Dendritic cell treated with granulocyte-macrophage colony-stimulating factor and Interleukin-4, amounts not matched to agents 40 ng/mL and 50 ng/mL, for 4 days (primary cell): ENCODE measurements around the gene GNG13.

Experiments
- H3K27ac Mint-ChIP-seq: one replicate; pipeline ENCODE4 v1.8.0; 2022; ENCODE audit warnings: mild to moderate bottlenecking, mixed read lengths
- H3K27me3 Mint-ChIP-seq: one replicate; pipeline ENCODE4 v1.8.0; 2022; ENCODE audit warnings: mild to moderate bottlenecking, mixed read lengths
- H3K36me3 Mint-ChIP-seq: one replicate; pipeline ENCODE4 v1.8.0; 2022; ENCODE audit warnings: low read depth, mixed read lengths
- H3K4me1 Mint-ChIP-seq: one replicate; pipeline ENCODE4 v1.8.0; 2022; ENCODE audit warnings: low read depth, mixed read lengths
- H3K4me3 Mint-ChIP-seq: one replicate; pipeline ENCODE4 v1.8.0; 2022; ENCODE audit warnings: mild to moderate bottlenecking, moderate library complexity, mixed read lengths
- H3K9me3 Mint-ChIP-seq: one replicate; pipeline ENCODE4 v1.8.0; 2022; ENCODE audit warnings: mixed read lengths
- intact Hi-C: fragments of 100-400 bp; cut with micrococcal nuclease; formaldehyde crosslinking; loops from one replicate; pipeline ENCODE4 v1.15.0; 2022

The GNG13 gene

GRCh38 chr16:799111-799947 lies 1.2 kb downstream of the GNG13 start:
- Mint-ChIP-seq H3K27me3 (peaks cover 56% of the 10 kb centered on the region), H3K4me3 (no peak overlapping the region), H3K4me1 (no peaks in the 10 kb centered on the region), H3K9me3 (no peaks in the 10 kb centered on the region), H3K36me3 (peaks cover 10% of the 10 kb centered on the region), H3K27ac (no peak overlapping the region)
- intact Hi-C loops, result no loop called here

- H3K4me1 Mint-ChIP-seq, result no peaks in the 10 kb centered on the region
Measured at GRCh38 chr16:798666-799065, 1.9 kb downstream of the GNG13 start.

GRCh38 chr16:797686-798085 lies 2.8 kb downstream of the GNG13 start:
- H3K27ac Mint-ChIP-seq, result no peak overlapping the region
- H3K27me3 Mint-ChIP-seq, result peaks cover 45% of the 10 kb centered on the region
- H3K9me3 Mint-ChIP-seq, result no peaks in the 10 kb centered on the region
- H3K4me3 Mint-ChIP-seq, result no peak overlapping the region
- H3K4me1 Mint-ChIP-seq, result no peaks in the 10 kb centered on the region
- peaks cover 18% of the 10 kb centered on the region for H3K36me3 Mint-ChIP-seq
- intact Hi-C loops, result no loop called here

More at GRCh38 chr16:798666-799065, 1.9 kb downstream of the GNG13 start:
- Mint-ChIP-seq H3K4me3 (no peak overlapping the region), H3K27me3 (peaks cover 54% of the 10 kb centered on the region), H3K27ac (no peak overlapping the region), H3K9me3 (no peaks in the 10 kb centered on the region), H3K36me3 (peaks cover 13% of the 10 kb centered on the region)
- intact Hi-C loops, result no loop called here

GRCh38 chr16:797120-797420 lies 3.5 kb downstream of the GNG13 start:
- Mint-ChIP-seq H3K4me3 (no peak overlapping the region), H3K9me3 (no peaks in the 10 kb centered on the region), H3K27ac (no peak overlapping the region), H3K27me3 (peaks cover 39% of the 10 kb centered on the region), H3K4me1 (no peaks in the 10 kb centered on the region), H3K36me3 (peaks cover 19% of the 10 kb centered on the region)
- intact Hi-C loops, result no loop called here

GRCh38 chr16:796296-797119 lies 4.0 kb downstream of the GNG13 start:
- no peak overlapping the region for H3K27ac Mint-ChIP-seq
- H3K4me1 Mint-ChIP-seq, result no peaks in the 10 kb centered on the region
- intact Hi-C loops, result no loop called here
- peaks cover 33% of the 10 kb centered on the region for H3K27me3 Mint-ChIP-seq
- H3K4me3 Mint-ChIP-seq, result no peak overlapping the region
- no peaks in the 10 kb centered on the region for H3K9me3 Mint-ChIP-seq
- peaks cover 24% of the 10 kb centered on the region for H3K36me3 Mint-ChIP-seq

GRCh38 chr16:795580-796229 lies 4.8 kb downstream of the GNG13 start:
- no peak overlapping the region for H3K4me3 Mint-ChIP-seq
- no peaks in the 10 kb centered on the region for H3K4me1 Mint-ChIP-seq
- H3K27ac Mint-ChIP-seq, result no peak overlapping the region

GRCh38 chr16:794853-795466 lies 5.6 kb downstream of the GNG13 start:
- H3K9me3 Mint-ChIP-seq, result no peaks in the 10 kb centered on the region
- H3K4me1 Mint-ChIP-seq, result no peaks in the 10 kb centered on the region
- H3K27ac Mint-ChIP-seq, result no peak overlapping the region
- H3K36me3 Mint-ChIP-seq, result peaks cover 33% of the 10 kb centered on the region
- intact Hi-C loops, result no loop called here
- H3K4me3 Mint-ChIP-seq, result no peak overlapping the region
- H3K27me3 Mint-ChIP-seq, result peaks cover 18% of the 10 kb centered on the region

More at GRCh38 chr16:795580-796229, 4.8 kb downstream of the GNG13 start:
- Mint-ChIP-seq H3K9me3 (no peaks in the 10 kb centered on the region), H3K27me3 (peaks cover 25% of the 10 kb centered on the region), H3K36me3 (peaks cover 32% of the 10 kb centered on the region)
- intact Hi-C loops, result no loop called here

- no peak overlapping the region for H3K27ac Mint-ChIP-seq
- H3K36me3 Mint-ChIP-seq, result peaks cover 33% of the 10 kb centered on the region
- no peaks in the 10 kb centered on the region for H3K9me3 Mint-ChIP-seq
- no peaks in the 10 kb centered on the region for H3K4me1 Mint-ChIP-seq
- H3K4me3 Mint-ChIP-seq, result no peak overlapping the region
- H3K27me3 Mint-ChIP-seq, result peaks cover 12% of the 10 kb centered on the region
- intact Hi-C loops, result no loop called here
Measured at GRCh38 chr16:794091-794822, 6.3 kb downstream of the GNG13 start.

GRCh38 chr16:793414-793813 lies 7.1 kb downstream of the GNG13 start:
- no peaks in the 10 kb centered on the region for H3K4me1 Mint-ChIP-seq
- H3K4me3 Mint-ChIP-seq, result no peak overlapping the region
- H3K27me3 Mint-ChIP-seq, result peaks cover 4% of the 10 kb centered on the region
- no peak overlapping the region for H3K27ac Mint-ChIP-seq
- H3K9me3 Mint-ChIP-seq, result no peaks in the 10 kb centered on the region
- H3K36me3 Mint-ChIP-seq, result peaks cover 37% of the 10 kb centered on the region
- intact Hi-C loops, result no loop called here

GRCh38 chr16:792221-792995 lies 8.1 kb downstream of the GNG13 start:
- Mint-ChIP-seq H3K36me3 (peaks cover 40% of the 10 kb centered on the region), H3K9me3 (no peaks in the 10 kb centered on the region), H3K4me3 (no peak overlapping the region), H3K4me1 (peaks cover 4% of the 10 kb centered on the region), H3K27me3 (no peaks in the 10 kb centered on the region), H3K27ac (no peak overlapping the region)
- intact Hi-C loops, result no loop called here

- Mint-ChIP-seq H3K4me3 (no peak overlapping the region), H3K36me3 (peaks cover 48% of the 10 kb centered on the region), H3K27ac (no peak overlapping the region), H3K9me3 (no peaks in the 10 kb centered on the region), H3K4me1 (peaks cover 17% of the 10 kb centered on the region), H3K27me3 (no peaks in the 10 kb centered on the region)
- intact Hi-C loops, result no loop called here
Measured at GRCh38 chr16:791131-791530, 9.4 kb downstream of the GNG13 start.

- Mint-ChIP-seq H3K27me3 (no peaks in the 10 kb centered on the region), H3K36me3 (peaks cover 59% of the 10 kb centered on the region), H3K27ac (no peak overlapping the region)
Measured at GRCh38 chr16:790086-790485, 10.4 kb downstream of the GNG13 start.

More at GRCh38 chr16:790086-790485, 10.4 kb downstream of the GNG13 start:
- intact Hi-C loops, result no loop called here
- peaks cover 18% of the 10 kb centered on the region for H3K4me1 Mint-ChIP-seq
- no peaks in the 10 kb centered on the region for H3K9me3 Mint-ChIP-seq
- no peak overlapping the region for H3K4me3 Mint-ChIP-seq
